ENCODE results near the gene SPAG16.

The SPAG16 gene

GRCh38 chr2:214377286-214377624 lies 1093.0 kb downstream of the SPAG16 start:
- TF ChIP-seq ZFP3 (CRISPR knock-in tag; IDR thresholded peaks at IDR 0.05) (no peak), PPARA (CRISPR knock-in tag; IDR thresholded peaks at IDR 0.05; ENCODE audit: borderline replicate concordance) (no peak), ZNF8 (CRISPR knock-in tag; IDR thresholded peaks at IDR 0.05) (no peak), OSR1 (CRISPR knock-in tag; IDR thresholded peaks at IDR 0.05) (no peak)
- TF ChIP-seq, protein P1, sequence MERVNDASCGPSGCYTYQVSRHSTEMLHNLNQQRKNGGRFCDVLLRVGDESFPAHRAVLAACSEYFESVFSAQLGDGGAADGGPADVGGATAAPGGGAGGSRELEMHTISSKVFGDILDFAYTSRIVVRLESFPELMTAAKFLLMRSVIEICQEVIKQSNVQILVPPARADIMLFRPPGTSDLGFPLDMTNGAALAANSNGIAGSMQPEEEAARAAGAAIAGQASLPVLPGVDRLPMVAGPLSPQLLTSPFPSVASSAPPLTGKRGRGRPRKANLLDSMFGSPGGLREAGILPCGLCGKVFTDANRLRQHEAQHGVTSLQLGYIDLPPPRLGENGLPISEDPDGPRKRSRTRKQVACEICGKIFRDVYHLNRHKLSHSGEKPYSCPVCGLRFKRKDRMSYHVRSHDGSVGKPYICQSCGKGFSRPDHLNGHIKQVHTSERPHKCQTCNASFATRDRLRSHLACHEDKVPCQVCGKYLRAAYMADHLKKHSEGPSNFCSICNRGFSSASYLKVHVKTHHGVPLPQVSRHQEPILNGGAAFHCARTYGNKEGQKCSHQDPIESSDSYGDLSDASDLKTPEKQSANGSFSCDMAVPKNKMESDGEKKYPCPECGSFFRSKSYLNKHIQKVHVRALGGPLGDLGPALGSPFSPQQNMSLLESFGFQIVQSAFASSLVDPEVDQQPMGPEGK (CRISPR knock-in tag; IDR thresholded peaks at IDR 0.05; ENCODE audit: borderline replicate concordance): no peak
- no peak for ATAC-seq

DNA sequence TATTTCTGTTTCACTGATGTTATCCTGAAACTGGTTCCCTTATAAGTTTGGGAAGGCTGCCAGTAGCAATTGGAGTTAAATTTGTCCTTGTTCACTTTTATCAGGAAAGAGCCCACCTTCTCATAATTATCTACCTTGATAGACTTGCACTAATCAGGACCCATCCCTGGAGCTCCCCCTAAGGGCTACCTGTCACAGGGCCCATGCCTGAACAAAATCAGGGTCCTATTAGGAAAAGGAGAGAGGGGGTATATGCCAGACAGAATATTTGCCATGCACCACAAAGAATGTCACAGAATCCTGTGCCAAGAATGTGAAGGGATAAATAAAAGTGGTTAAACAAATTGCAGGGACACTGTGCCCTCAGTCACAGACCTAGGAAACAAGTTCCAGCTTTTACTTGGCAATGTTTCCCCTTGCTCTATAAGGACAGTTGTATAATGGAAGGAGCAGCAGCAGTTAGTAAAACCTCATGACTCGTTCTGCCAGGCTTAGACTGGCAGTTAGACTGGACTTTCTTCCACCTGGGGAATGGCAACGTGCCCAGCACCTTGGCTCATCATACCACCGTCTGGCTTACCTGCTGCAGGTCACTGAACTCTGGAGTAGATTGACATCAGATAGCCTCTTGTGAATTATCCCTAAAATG lies 1094.3 kb downstream of the SPAG16 start:
- no peak for TF ChIP-seq ZNF8 (CRISPR knock-in tag; IDR thresholded peaks at IDR 0.05)
- TF ChIP-seq, protein P2, sequence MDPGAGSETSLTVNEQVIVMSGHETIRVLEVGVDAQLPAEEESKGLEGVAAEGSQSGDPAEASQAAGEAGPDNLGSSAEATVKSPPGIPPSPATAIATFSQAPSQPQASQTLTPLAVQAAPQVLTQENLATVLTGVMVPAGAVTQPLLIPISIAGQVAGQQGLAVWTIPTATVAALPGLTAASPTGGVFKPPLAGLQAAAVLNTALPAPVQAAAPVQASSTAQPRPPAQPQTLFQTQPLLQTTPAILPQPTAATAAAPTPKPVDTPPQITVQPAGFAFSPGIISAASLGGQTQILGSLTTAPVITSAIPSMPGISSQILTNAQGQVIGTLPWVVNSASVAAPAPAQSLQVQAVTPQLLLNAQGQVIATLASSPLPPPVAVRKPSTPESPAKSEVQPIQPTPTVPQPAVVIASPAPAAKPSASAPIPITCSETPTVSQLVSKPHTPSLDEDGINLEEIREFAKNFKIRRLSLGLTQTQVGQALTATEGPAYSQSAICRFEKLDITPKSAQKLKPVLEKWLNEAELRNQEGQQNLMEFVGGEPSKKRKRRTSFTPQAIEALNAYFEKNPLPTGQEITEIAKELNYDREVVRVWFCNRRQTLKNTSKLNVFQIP (CRISPR knock-in tag; IDR thresholded peaks at IDR 0.05; ENCODE audit: borderline replicate concordance, low read depth): no peak
- TF ChIP-seq ZFP3 (CRISPR knock-in tag; IDR thresholded peaks at IDR 0.05): no peak
- TF ChIP-seq ISL1 (CRISPR knock-in tag; IDR thresholded peaks at IDR 0.05): no peak
- no peak for TF ChIP-seq OSR1 (CRISPR knock-in tag; IDR thresholded peaks at IDR 0.05)
- TF ChIP-seq RARB (CRISPR knock-in tag; IDR thresholded peaks at IDR 0.05): no peak
- TF ChIP-seq CREB5 (CRISPR knock-in tag; IDR thresholded peaks at IDR 0.05; ENCODE audit: low read depth): no peak
- no peak for TF ChIP-seq SNAI2 (CRISPR knock-in tag; IDR thresholded peaks at IDR 0.05)
- no peak for TF ChIP-seq CSDC2 (CRISPR knock-in tag; IDR thresholded peaks at IDR 0.05)
- TF ChIP-seq, protein P1 (CRISPR knock-in tag; IDR thresholded peaks at IDR 0.05; ENCODE audit: borderline replicate concordance): no peak
- no peak for TF ChIP-seq TOX (CRISPR knock-in tag; IDR thresholded peaks at IDR 0.05; ENCODE audit: borderline replicate concordance)
- no peak for TF ChIP-seq ZNF565 (CRISPR knock-in tag; conservative IDR thresholded peaks at IDR 0.05; ENCODE audit: low read depth)
- TF ChIP-seq, protein P3, sequence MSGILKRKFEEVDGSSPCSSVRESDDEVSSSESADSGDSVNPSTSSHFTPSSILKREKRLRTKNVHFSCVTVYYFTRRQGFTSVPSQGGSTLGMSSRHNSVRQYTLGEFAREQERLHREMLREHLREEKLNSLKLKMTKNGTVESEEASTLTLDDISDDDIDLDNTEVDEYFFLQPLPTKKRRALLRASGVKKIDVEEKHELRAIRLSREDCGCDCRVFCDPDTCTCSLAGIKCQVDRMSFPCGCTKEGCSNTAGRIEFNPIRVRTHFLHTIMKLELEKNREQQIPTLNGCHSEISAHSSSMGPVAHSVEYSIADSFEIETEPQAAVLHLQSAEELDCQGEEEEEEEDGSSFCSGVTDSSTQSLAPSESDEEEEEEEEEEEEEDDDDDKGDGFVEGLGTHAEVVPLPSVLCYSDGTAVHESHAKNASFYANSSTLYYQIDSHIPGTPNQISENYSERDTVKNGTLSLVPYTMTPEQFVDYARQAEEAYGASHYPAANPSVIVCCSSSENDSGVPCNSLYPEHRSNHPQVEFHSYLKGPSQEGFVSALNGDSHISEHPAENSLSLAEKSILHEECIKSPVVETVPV (CRISPR knock-in tag; IDR thresholded peaks at IDR 0.05): no peak
- no peak for TF ChIP-seq PPARA (CRISPR knock-in tag; IDR thresholded peaks at IDR 0.05; ENCODE audit: borderline replicate concordance)
- no peak for TF ChIP-seq ZNF70 (CRISPR knock-in tag; IDR thresholded peaks at IDR 0.05)
- TF ChIP-seq BACH2 (CRISPR knock-in tag; IDR thresholded peaks at IDR 0.05; ENCODE audit: borderline replicate concordance): no peak
- TF ChIP-seq, protein P4, sequence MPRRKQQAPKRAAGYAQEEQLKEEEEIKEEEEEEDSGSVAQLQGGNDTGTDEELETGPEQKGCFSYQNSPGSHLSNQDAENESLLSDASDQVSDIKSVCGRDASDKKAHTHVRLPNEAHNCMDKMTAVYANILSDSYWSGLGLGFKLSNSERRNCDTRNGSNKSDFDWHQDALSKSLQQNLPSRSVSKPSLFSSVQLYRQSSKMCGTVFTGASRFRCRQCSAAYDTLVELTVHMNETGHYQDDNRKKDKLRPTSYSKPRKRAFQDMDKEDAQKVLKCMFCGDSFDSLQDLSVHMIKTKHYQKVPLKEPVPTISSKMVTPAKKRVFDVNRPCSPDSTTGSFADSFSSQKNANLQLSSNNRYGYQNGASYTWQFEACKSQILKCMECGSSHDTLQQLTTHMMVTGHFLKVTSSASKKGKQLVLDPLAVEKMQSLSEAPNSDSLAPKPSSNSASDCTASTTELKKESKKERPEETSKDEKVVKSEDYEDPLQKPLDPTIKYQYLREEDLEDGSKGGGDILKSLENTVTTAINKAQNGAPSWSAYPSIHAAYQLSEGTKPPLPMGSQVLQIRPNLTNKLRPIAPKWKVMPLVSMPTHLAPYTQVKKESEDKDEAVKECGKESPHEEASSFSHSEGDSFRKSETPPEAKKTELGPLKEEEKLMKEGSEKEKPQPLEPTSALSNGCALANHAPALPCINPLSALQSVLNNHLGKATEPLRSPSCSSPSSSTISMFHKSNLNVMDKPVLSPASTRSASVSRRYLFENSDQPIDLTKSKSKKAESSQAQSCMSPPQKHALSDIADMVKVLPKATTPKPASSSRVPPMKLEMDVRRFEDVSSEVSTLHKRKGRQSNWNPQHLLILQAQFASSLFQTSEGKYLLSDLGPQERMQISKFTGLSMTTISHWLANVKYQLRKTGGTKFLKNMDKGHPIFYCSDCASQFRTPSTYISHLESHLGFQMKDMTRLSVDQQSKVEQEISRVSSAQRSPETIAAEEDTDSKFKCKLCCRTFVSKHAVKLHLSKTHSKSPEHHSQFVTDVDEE (CRISPR knock-in tag; IDR thresholded peaks at IDR 0.05): no peak
- no peak for TF ChIP-seq ARNTL (CRISPR knock-in tag; IDR thresholded peaks at IDR 0.05; ENCODE audit: borderline replicate concordance, low read depth)
- ATAC-seq: peak; percentile 74
